Sigmoid colon (tissue), 7 donors: ENCODE measurements around the gene RNF144A. TPM values are rescaled to one million over a fixed set of nuclear protein-coding genes. Genes with fewer than 3 reads are reported as not detected.

ENCODE experiments used
- DNase-seq: peaks from one replicate; pipeline ENCODE4 v3.0.0-alpha.2; 2019
- H3K27ac ChIP-seq, 4 donors: fragments of 200-600 bp; sonication (generic); one replicate each; pipeline ENCODE4 v1.5.1; 2016 to 2019; ENCODE audit warnings: mild to moderate bottlenecking in 1 of 4
- H3K27me3 ChIP-seq, 3 donors: fragments of 200-600 bp; sonication (generic); one replicate each; pipeline ENCODE4 v1.5.1; 2019; ENCODE audit warnings: mild to moderate bottlenecking in 1 of 3
- H3K36me3 ChIP-seq, 4 donors: fragments of 200-600 bp; sonication (generic); one replicate each; pipeline ENCODE4 v1.5.1; 2016 to 2019
- H3K4me1 ChIP-seq, 4 donors: fragments of 200-600 bp; sonication (generic); one replicate each; pipeline ENCODE4 v1.5.1; 2017 to 2019
- H3K4me3 ChIP-seq, 4 donors: fragments of 200-600 bp; sonication (generic); one replicate each; pipeline ENCODE4 v1.5.1; 2017 to 2019; ENCODE audit warnings: mild to moderate bottlenecking in 2 of 4, moderate library complexity in 1 of 4
- H3K9me3 ChIP-seq, 4 donors: fragments of 200-600 bp in 3 of 4; sonication (generic) in 3 of 4; one replicate each; pipeline versions ENCODE4 v1.5.1 to v1.6.1; 2013 to 2019
- EP300 ChIP-seq, 4 donors: sonication (generic); formaldehyde crosslinking; IDR thresholded peaks; one replicate each; pipeline ENCODE4 v1.6.1; 2017; ENCODE audit warnings: antibody characterized with exemption in 4 of 4
- POLR2A ChIP-seq, 2 donors: fragments of 450-650 bp; IDR thresholded peaks; one replicate each; pipeline ENCODE4 v1.6.1; 2016; ENCODE audit warnings: antibody characterized with exemption in 2 of 2, mild to moderate bottlenecking in 2 of 2, moderate library complexity in 2 of 2
- POLR2AphosphoS5 ChIP-seq, 4 donors: sonication (generic); formaldehyde crosslinking; IDR thresholded peaks; one replicate each; pipeline ENCODE4 v1.6.1; 2017; ENCODE audit warnings: antibody characterized with exemption in 4 of 4
- WGBS, 2 donors: extraction: QIAGEN DNeasy Blood & Tissue Kit; methylation state at CpG; one replicate each; pipeline ENCODE4 v1.1.7; 2013; 5-methylcytosine and 5-hydroxymethylcytosine counted together
- intact Hi-C: fragments of 100-400 bp; cut with DNase I; formaldehyde crosslinking; loops from one replicate; pipeline ENCODE4 v1.15.1; 2023
- polyA plus RNA-seq, 3 donors: library from polyadenylated mRNA; stranded (reverse); fragments of 200-250 nt; gene quantifications; one replicate each; pipeline ENCODE4 v1.2.3, GENCODE V29; 2013
- total RNA-seq, 4 donors: library from RNA; depleted of rRNA; stranded (reverse); fragments of >200 nt; gene quantifications; one replicate each; pipeline ENCODE4 v1.1.0, GENCODE V29; 2016
- TF ChIP-seq, protein P1 (sequence below), 4 experiments: fragments of 450-650 bp in 3 of 4; fragments of 200-600 bp in 1 of 4; IDR thresholded peaks; one replicate each; pipeline ENCODE4 v1.5.1; 2016 to 2019; ENCODE audit warnings: antibody characterized with exemption in 4 of 4, mild to moderate bottlenecking in 3 of 4, moderate library complexity in 2 of 4
- donor health status: healthy with polysubstance abuse.
- donor health status: Bipolar disorder and iron deficiency.
- donor health status: healthy.

RNF144A gene
- total and polyA plus RNA-seq, 7 donors, result 4.8 to 14.2 (median 12.1) TPM

GRCh38 chr2:6975988-6976387 is 58.8 kb downstream of the RNF144A start:
- Histone ChIP-seq H3K4me1 (peaks cover 0 to 22% (median 13%) of the 10 kb centered on the region in 4 donors), H3K27me3 (no peaks in the 10 kb centered on the region), H3K9me3 (no peaks in the 10 kb centered on the region), H3K27ac (no peak overlapping the region), H3K4me3 (no peak overlapping the region), H3K36me3 (no peaks in the 10 kb centered on the region)
- no peak for DNase-seq
- WGBS, 2 donors, result 44 to 77% methylated on average over 3 of the region's 3 CpGs
- no peak for TF ChIP-seq EP300 (IDR thresholded peaks at IDR 0.05)
- no peak for TF ChIP-seq POLR2AphosphoS5 (IDR thresholded peaks at IDR 0.05)
- TF ChIP-seq, protein P1, sequence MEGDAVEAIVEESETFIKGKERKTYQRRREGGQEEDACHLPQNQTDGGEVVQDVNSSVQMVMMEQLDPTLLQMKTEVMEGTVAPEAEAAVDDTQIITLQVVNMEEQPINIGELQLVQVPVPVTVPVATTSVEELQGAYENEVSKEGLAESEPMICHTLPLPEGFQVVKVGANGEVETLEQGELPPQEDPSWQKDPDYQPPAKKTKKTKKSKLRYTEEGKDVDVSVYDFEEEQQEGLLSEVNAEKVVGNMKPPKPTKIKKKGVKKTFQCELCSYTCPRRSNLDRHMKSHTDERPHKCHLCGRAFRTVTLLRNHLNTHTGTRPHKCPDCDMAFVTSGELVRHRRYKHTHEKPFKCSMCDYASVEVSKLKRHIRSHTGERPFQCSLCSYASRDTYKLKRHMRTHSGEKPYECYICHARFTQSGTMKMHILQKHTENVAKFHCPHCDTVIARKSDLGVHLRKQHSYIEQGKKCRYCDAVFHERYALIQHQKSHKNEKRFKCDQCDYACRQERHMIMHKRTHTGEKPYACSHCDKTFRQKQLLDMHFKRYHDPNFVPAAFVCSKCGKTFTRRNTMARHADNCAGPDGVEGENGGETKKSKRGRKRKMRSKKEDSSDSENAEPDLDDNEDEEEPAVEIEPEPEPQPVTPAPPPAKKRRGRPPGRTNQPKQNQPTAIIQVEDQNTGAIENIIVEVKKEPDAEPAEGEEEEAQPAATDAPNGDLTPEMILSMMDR (IDR thresholded peaks at IDR 0.05), result no peak
- TF ChIP-seq POLR2A (IDR thresholded peaks at IDR 0.05), result no peak
- intact Hi-C loops, result loop anchor here (5.0 kb wide), 2 partner anchors 36 to 59 kb away; partner anchors contain the start of gene RNF144A

DNA sequence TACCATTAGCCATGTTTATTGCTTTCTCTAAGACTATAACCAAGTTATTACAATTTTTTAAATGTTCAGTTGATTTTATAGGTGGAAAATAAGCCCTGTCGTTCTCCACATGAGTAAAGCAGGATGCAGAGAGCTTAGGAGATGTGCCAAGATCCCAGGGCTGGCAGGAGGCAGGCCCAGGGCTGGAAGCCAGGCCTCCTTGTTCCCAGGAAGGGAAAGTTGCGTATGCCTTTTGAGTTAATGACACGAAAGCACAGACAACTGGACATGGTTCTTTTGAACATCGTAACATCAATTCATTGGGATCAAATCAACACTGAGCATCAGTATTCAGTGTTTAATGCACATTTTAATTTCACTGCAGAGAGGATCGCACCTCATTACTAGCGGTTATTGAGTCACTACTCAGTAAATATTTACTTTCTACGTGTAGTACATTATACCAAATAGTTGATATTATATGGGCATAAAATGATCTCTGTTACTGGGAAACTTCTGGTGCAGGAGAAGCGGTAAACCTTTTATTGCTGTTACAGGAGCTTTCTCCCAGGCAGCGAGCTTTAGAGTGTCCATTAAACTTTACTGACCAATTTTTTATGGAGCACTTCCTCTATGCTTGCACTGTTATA is 60.0 kb downstream of the RNF144A start:
- TF ChIP-seq POLR2AphosphoS5 (IDR thresholded peaks at IDR 0.05) (peak; percentile 38 to 63 (median 54)), EP300 (IDR thresholded peaks at IDR 0.05) (peak in 1 of 4 donors; percentile 10), POLR2A (IDR thresholded peaks at IDR 0.05) (no peak)
- TF ChIP-seq, protein P1 (IDR thresholded peaks at IDR 0.05), result no peak
- DNase-seq, result peak; percentile 91
- H3K4me3 ChIP-seq, result peak overlapping the region in 2 of 4 donors; percentile 11 to 23
- H3K27ac ChIP-seq, result peak overlapping the region in 3 of 4 donors; percentile 66 to 81 (median 73)
- H3K27me3 ChIP-seq, result no peaks in the 10 kb centered on the region
- WGBS, 2 donors, result 14 to 61% methylated on average over 9 of the region's 9 CpGs
- H3K9me3 ChIP-seq, result no peaks in the 10 kb centered on the region
- intact Hi-C loops, result loop anchor here (5.0 kb wide), 2 partner anchors 35 to 60 kb away; partner anchors contain the start of gene RNF144A
- H3K36me3 ChIP-seq, result no peaks in the 10 kb centered on the region
- peaks cover 0 to 22% (median 13%) of the 10 kb centered on the region in 4 donors for H3K4me1 ChIP-seq

GRCh38 chr2:6977786-6978185 is 60.6 kb downstream of the RNF144A start:
- DNase-seq, result no peak
- no peak for TF ChIP-seq POLR2A (IDR thresholded peaks at IDR 0.05)
- no peak for TF ChIP-seq EP300 (IDR thresholded peaks at IDR 0.05)
- no peak for TF ChIP-seq POLR2AphosphoS5 (IDR thresholded peaks at IDR 0.05)
- TF ChIP-seq, protein P1 (IDR thresholded peaks at IDR 0.05), result no peak
- no peaks in the 10 kb centered on the region for H3K27me3 ChIP-seq
- H3K27ac ChIP-seq, result peak overlapping the region in 3 of 4 donors; percentile 66 to 81 (median 73)
- no peaks in the 10 kb centered on the region for H3K36me3 ChIP-seq
- 36 to 73% methylated on average over 4 of the region's 4 CpGs for WGBS, 2 donors
- peak overlapping the region in 2 of 4 donors; percentile 11 to 23 for H3K4me3 ChIP-seq
- peaks cover 0 to 24% (median 13%) of the 10 kb centered on the region in 4 donors for H3K4me1 ChIP-seq
- H3K9me3 ChIP-seq, result no peaks in the 10 kb centered on the region
- intact Hi-C loops, result loop anchor here (5.0 kb wide), 2 partner anchors 35 to 60 kb away; partner anchors contain the start of gene RNF144A

DNA sequence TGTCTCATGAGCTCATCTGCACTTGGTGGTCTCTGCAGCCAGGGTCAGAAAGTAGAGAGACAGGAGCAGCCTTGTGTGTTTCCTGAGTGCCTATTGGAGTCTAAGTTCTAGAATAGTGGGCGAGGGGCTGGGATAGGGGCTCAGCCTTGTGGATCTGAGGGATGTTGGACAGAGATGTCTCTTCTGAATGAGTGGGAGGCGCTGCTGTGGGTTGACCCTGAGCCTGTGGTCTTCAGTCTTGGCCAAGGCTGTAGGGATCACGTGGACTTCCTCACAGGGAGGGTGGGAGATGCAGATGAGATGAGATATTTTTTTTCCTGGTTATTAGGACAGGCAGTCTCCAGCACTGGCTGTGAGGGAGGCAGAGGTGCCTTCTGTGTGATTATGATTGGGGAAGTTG is 61.8 kb downstream of the RNF144A start:
- Histone ChIP-seq H3K4me1 (peaks cover 0 to 32% (median 21%) of the 10 kb centered on the region in 4 donors), H3K27me3 (no peaks in the 10 kb centered on the region), H3K27ac (no peak overlapping the region), H3K9me3 (no peaks in the 10 kb centered on the region), H3K36me3 (no peaks in the 10 kb centered on the region), H3K4me3 (no peak overlapping the region)
- intact Hi-C loops, result loop anchor here (5.0 kb wide), 2 partner anchors 33 to 62 kb away; partner anchors contain the start of gene RNF144A
- DNase-seq, result no peak
- 89 to 95% methylated on average over 3 of the region's 3 CpGs for WGBS, 2 donors
- TF ChIP-seq EP300 (IDR thresholded peaks at IDR 0.05) (no peak), POLR2AphosphoS5 (IDR thresholded peaks at IDR 0.05) (no peak), POLR2A (IDR thresholded peaks at IDR 0.05) (no peak)
- TF ChIP-seq, protein P1 (IDR thresholded peaks at IDR 0.05), result no peak
